ENCODE measurements around the gene UTF1. TPM values are rescaled to one million over a fixed set of nuclear protein-coding genes. Genes with fewer than 3 reads are reported as not detected.

Gene UTF1
- total RNA-seq, 1 donor from 2014 or later, result not detected

- Histone ChIP-seq H3K27ac (peak overlapping the region; percentile 46), H3K9me3 (no peaks in the 10 kb centered on the region), H3K36me3 (no peaks in the 10 kb centered on the region), H3K4me3 (peak overlapping the region in 1 of 2 donors; percentile 8), H3K4me1 (peaks cover 53% of the 10 kb centered on the region), H3K27me3 (no peaks in the 10 kb centered on the region)
- intact Hi-C loops (cut with DNase I), result no loop called here
- DNase-seq (ENCODE audit: extremely low spot score in 2 of 2), result no peak
- TF ChIP-seq, protein P1, sequence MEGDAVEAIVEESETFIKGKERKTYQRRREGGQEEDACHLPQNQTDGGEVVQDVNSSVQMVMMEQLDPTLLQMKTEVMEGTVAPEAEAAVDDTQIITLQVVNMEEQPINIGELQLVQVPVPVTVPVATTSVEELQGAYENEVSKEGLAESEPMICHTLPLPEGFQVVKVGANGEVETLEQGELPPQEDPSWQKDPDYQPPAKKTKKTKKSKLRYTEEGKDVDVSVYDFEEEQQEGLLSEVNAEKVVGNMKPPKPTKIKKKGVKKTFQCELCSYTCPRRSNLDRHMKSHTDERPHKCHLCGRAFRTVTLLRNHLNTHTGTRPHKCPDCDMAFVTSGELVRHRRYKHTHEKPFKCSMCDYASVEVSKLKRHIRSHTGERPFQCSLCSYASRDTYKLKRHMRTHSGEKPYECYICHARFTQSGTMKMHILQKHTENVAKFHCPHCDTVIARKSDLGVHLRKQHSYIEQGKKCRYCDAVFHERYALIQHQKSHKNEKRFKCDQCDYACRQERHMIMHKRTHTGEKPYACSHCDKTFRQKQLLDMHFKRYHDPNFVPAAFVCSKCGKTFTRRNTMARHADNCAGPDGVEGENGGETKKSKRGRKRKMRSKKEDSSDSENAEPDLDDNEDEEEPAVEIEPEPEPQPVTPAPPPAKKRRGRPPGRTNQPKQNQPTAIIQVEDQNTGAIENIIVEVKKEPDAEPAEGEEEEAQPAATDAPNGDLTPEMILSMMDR (IDR thresholded peaks at IDR 0.05), result no peak
Measured at GRCh38 chr10:133258066-133258817, 28.2 kb downstream of the UTF1 start.

- TF ChIP-seq POLR2A (IDR thresholded peaks at IDR 0.05) (no peak), POLR2AphosphoS5 (IDR thresholded peaks at IDR 0.05; ENCODE audit: insufficient read depth in 1 of 2, low read depth in 1 of 2) (peak; percentile 76 to 77)
- TF ChIP-seq, protein P1 (IDR thresholded peaks at IDR 0.05), result no peak
- intact Hi-C loops (cut with DNase I), result no loop called here
- H3K4me1 ChIP-seq, result peaks cover 53% of the 10 kb centered on the region
Measured at GRCh38 chr10:133258818-133259601, 29.0 kb downstream of the UTF1 start.

GRCh38 chr10:133259602-133259989 is 29.6 kb downstream of the UTF1 start:
- intact Hi-C loops (cut with DNase I), result no loop called here

More at GRCh38 chr10:133258818-133259601, 29.0 kb downstream of the UTF1 start:
- Histone ChIP-seq H3K9me3 (no peaks in the 10 kb centered on the region), H3K4me3 (no peak overlapping the region), H3K27ac (peak overlapping the region; percentile 46), H3K36me3 (no peaks in the 10 kb centered on the region), H3K27me3 (no peaks in the 10 kb centered on the region)
- peak in 1 of 2 donors; percentile 94 for DNase-seq (ENCODE audit: extremely low spot score in 2 of 2)

DNA sequence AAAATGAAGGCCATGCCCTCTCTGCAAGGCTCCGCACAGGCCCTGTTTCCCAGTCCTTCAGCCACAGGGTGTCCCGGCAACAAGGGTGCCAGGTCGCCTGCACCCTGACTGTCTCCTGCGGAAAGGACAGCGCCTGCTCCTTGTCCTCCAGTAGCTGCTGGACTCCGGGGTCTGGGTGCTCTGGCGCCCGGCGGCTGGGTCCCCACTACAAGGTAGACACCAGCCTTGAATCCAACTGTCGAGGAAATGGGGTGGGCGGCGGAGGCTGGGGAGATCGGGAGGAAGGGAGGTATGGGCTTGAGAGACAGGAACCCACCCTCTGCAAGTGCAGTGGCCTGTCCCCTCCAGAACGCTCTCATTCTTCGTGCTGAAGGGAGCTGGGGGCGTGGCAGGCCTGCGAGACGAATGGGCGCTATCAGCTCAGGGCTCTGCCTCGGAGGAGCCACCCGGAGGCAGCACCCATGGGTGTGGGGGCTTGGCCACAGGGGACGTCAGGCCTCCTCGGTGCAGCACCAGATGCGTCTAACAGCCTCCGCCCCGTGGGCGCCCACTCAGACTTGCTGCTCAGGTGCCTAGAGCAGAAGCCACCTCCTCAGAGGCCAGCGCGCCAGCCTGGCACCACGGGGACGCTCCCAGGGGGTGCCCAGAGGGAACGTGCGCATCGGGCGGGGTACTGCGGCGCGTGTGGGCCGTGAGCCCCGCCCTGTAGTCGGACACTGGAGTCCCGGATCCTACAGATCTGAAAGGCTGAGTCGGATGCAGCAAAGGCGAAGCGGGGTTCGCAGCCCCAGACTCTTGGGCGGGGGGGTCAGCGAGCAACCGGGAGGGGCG is 31.1 kb downstream of the UTF1 start:
- no peak for DNase-seq (ENCODE audit: extremely low spot score in 2 of 2)
- no peaks in the 10 kb centered on the region for H3K36me3 ChIP-seq
- peak overlapping the region; percentile 71 to 93 for H3K4me3 ChIP-seq
- peak overlapping the region; percentile 91 for H3K27ac ChIP-seq
- intact Hi-C loops (cut with DNase I), result no loop called here
- H3K4me1 ChIP-seq, result peaks cover 53% of the 10 kb centered on the region
- TF ChIP-seq POLR2AphosphoS5 (IDR thresholded peaks at IDR 0.05; ENCODE audit: insufficient read depth in 1 of 2, low read depth in 1 of 2) (peak in 1 of 2 donors; percentile 23), POLR2A (IDR thresholded peaks at IDR 0.05) (no peak)
- TF ChIP-seq, protein P1 (IDR thresholded peaks at IDR 0.05), result no peak
- H3K27me3 ChIP-seq, result no peaks in the 10 kb centered on the region
- no peaks in the 10 kb centered on the region for H3K9me3 ChIP-seq

More at GRCh38 chr10:133259602-133259989, 29.6 kb downstream of the UTF1 start:
- no peaks in the 10 kb centered on the region for H3K36me3 ChIP-seq
- H3K4me1 ChIP-seq, result peaks cover 53% of the 10 kb centered on the region
- TF ChIP-seq, protein P1 (IDR thresholded peaks at IDR 0.05), result no peak
- TF ChIP-seq POLR2A (IDR thresholded peaks at IDR 0.05), result no peak
- TF ChIP-seq POLR2AphosphoS5 (IDR thresholded peaks at IDR 0.05; ENCODE audit: insufficient read depth in 1 of 2, low read depth in 1 of 2), result peak in 1 of 2 donors; percentile 8
- H3K27me3 ChIP-seq, result no peaks in the 10 kb centered on the region
- no peaks in the 10 kb centered on the region for H3K9me3 ChIP-seq
- no peak overlapping the region for H3K4me3 ChIP-seq
- no peak for DNase-seq (ENCODE audit: extremely low spot score in 2 of 2)
- peak overlapping the region; percentile 46 for H3K27ac ChIP-seq

All from vagina (tissue), 2 donors.